H1 (cell line): ENCODE measurements around the gene LKAAEAR1. TPM values are rescaled to one million over a fixed set of nuclear protein-coding genes. Genes with fewer than 3 reads are reported as not detected.

Source experiments
- CTCF ChIA-PET: fragments of 300-600 bp; sonication (Branson Sonifier 250); formaldehyde crosslinking; loops from one replicate; lab custom pipeline; 2021; ENCODE audit not compliant: partially characterized antibody; lab: Charles Lee
- POLR2A ChIA-PET: fragments of 300-600 bp; sonication (Branson Sonifier 250); formaldehyde crosslinking; loops from one replicate; lab custom pipeline; 2021; ENCODE audit warnings: inconsistent platforms; ENCODE audit not compliant: partially characterized antibody; lab: Charles Lee
- DNase-seq, 2 experiments: peaks; one replicate each; pipeline versions ENCODE4 v3.0.0 to v3.0.0-alpha.2; 2010 to 2022; ENCODE audit warnings: low spot score in 2 of 2, low read depth in 1 of 2, mixed read lengths in 1 of 2
- FAIRE-seq: peaks from 2 replicates; lab custom pipeline; 2011; peaks lifted over from hg19 to GRCh38; lab: Jason Lieb, UNC
- H2AFZ ChIP-seq: 2 replicates; pipeline ENCODE4 v1.8.1; 2012; ENCODE audit warnings: low read length, inconsistent platforms
- H2AK5ac ChIP-seq: 2 replicates; pipeline ENCODE4 v1.6.1; 2013; ENCODE audit warnings: low read depth, low read length
- H2BK120ac ChIP-seq: replicated peaks from 2 replicates; pipeline ENCODE3; 2013; ENCODE audit warnings: low read depth, low read length, inconsistent platforms
- H2BK12ac ChIP-seq: 2 replicates; pipeline ENCODE4 v1.6.1; 2013; ENCODE audit warnings: low read depth, low read length
- H2BK15ac ChIP-seq: 2 replicates; pipeline ENCODE4 v1.6.1; 2013; ENCODE audit warnings: low read length
- H2BK20ac ChIP-seq: 2 replicates; pipeline ENCODE4 v1.6.1; 2013; ENCODE audit warnings: low read length
- H2BK5ac ChIP-seq: 2 replicates; pipeline ENCODE4 v1.6.1; 2013; ENCODE audit warnings: low read depth, low read length
- H3K14ac ChIP-seq: 2 replicates; pipeline ENCODE4 v1.6.1; 2013; ENCODE audit warnings: inconsistent platforms; ENCODE audit not compliant: insufficient read length
- H3K18ac ChIP-seq: 2 replicates; pipeline ENCODE4 v1.6.1; 2013; ENCODE audit warnings: low read length; ENCODE audit errors: extremely low read depth
- H3K23ac ChIP-seq: 2 replicates; pipeline ENCODE4 v1.6.1; 2013; ENCODE audit warnings: inconsistent platforms; ENCODE audit not compliant: insufficient read length
- H3K23me2 ChIP-seq: 2 replicates; pipeline ENCODE4 v1.6.1; 2013; ENCODE audit warnings: low read depth, low read length
- H3K27ac ChIP-seq: 2 replicates; pipeline ENCODE4 v1.6.1; 2011; ENCODE audit warnings: low read depth, low read length, inconsistent platforms
- H3K27me3 ChIP-seq, 4 experiments: replicated peaks in 1 of 4; 1 replicate in 1 of 4; 2 replicates in 3 of 4; pipeline versions ENCODE4 v1.6.1 to v1.8.1; 2011 to 2013; ENCODE audit warnings: low read length in 3 of 4, mild to moderate bottlenecking in 3 of 4, inconsistent platforms in 2 of 4, mixed read lengths in 2 of 4, moderate library complexity in 1 of 4; ENCODE audit not compliant: control insufficient read depth in 3 of 4, insufficient read depth in 3 of 4; ENCODE audit errors: extremely low read depth in 1 of 4
- H3K36me3 ChIP-seq, 4 experiments: 2 replicates each; pipeline versions ENCODE4 v1.6.1 to v1.8.1; 2011 to 2013; ENCODE audit warnings: mild to moderate bottlenecking in 4 of 4, low read length in 3 of 4, moderate library complexity in 2 of 4, control low read depth in 1 of 4, inconsistent platforms in 1 of 4; ENCODE audit not compliant: insufficient read depth in 4 of 4, control insufficient read depth in 2 of 4
- H3K4ac ChIP-seq: replicated peaks from 2 replicates; pipeline ENCODE3; 2013; ENCODE audit warnings: low read length, low read depth, mixed read lengths, inconsistent platforms; ENCODE audit not compliant: insufficient read length
- H3K4me1 ChIP-seq, 4 experiments: replicated peaks in 1 of 4; 1 replicate in 1 of 4; 2 replicates in 3 of 4; pipeline versions ENCODE4 v1.6.1 to v1.8.1; 2011 to 2013; ENCODE audit warnings: low read length in 3 of 4, inconsistent platforms in 2 of 4, mixed read lengths in 1 of 4; ENCODE audit not compliant: insufficient read depth in 4 of 4, control insufficient read depth in 3 of 4
- H3K4me2 ChIP-seq, 2 experiments: 2 replicates each; pipeline versions ENCODE4 v1.6.1 to v1.8.1; 2011 to 2013; ENCODE audit warnings: low read depth in 2 of 2, low read length in 2 of 2, control low read depth in 1 of 2, inconsistent platforms in 1 of 2, mild to moderate bottlenecking in 1 of 2; ENCODE audit not compliant: insufficient read depth in 1 of 2
- H3K4me3 ChIP-seq, 4 experiments: fragments of 200-600, 300-600 bp in 1 of 4; sonication (generic), shearing (Covaris generic), sonication (Bioruptor Twin) in 1 of 4; 2 replicates each; pipeline versions ENCODE4 v1.5.1 to v1.8.1; 2011 to 2016; ENCODE audit warnings: low read length in 4 of 4, low read depth in 3 of 4, control low read depth in 2 of 4, inconsistent platforms in 2 of 4, mild to moderate bottlenecking in 2 of 4, mixed read lengths in 1 of 4, moderate library complexity in 1 of 4; ENCODE audit not compliant: insufficient read depth in 2 of 4; ENCODE audit errors: extremely low read depth in 1 of 4
- H3K56ac ChIP-seq: replicated peaks from 2 replicates; pipeline ENCODE3; 2013; ENCODE audit warnings: low read depth, mild to moderate bottlenecking, mixed read lengths, low read length, inconsistent platforms; ENCODE audit not compliant: insufficient read length
- H3K79me1 ChIP-seq: 2 replicates; pipeline ENCODE4 v1.6.1; 2013; ENCODE audit warnings: low read depth, low read length, control low read depth
- H3K79me2 ChIP-seq, 2 experiments: 2 replicates each; pipeline versions ENCODE4 v1.6.1 to v1.8.1; 2012 to 2013; ENCODE audit warnings: low read length in 2 of 2, mild to moderate bottlenecking in 2 of 2, inconsistent platforms in 1 of 2; ENCODE audit not compliant: insufficient read depth in 2 of 2, control insufficient read depth in 1 of 2
- H3K9ac ChIP-seq, 4 experiments: replicated peaks in 1 of 4; 1 replicate in 1 of 4; 2 replicates in 3 of 4; pipeline versions ENCODE4 v1.6.1 to v1.8.1; 2011 to 2013; ENCODE audit warnings: low read depth in 3 of 4, low read length in 3 of 4, control low read depth in 2 of 4, mild to moderate bottlenecking in 2 of 4, moderate library complexity in 2 of 4, inconsistent platforms in 1 of 4; ENCODE audit errors: extremely low read depth in 1 of 4
- H3K9me3 ChIP-seq, 2 experiments: 2 replicates each; pipeline versions ENCODE4 v1.6.1 to v1.8.1; 2012 to 2013; ENCODE audit warnings: mild to moderate bottlenecking in 2 of 2, moderate library complexity in 2 of 2, control low read depth in 1 of 2, inconsistent platforms in 1 of 2, low read depth in 1 of 2, low read length in 1 of 2, mixed read lengths in 1 of 2; ENCODE audit not compliant: insufficient read depth in 2 of 2
- H4K20me1 ChIP-seq, 2 experiments: replicated peaks in 1 of 2; 2 replicates each; pipeline versions ENCODE3 to v1.8.1; 2011 to 2013; ENCODE audit warnings: inconsistent platforms in 2 of 2, low read length in 2 of 2, mild to moderate bottlenecking in 1 of 2; ENCODE audit not compliant: insufficient read depth in 2 of 2, control insufficient read depth in 1 of 2
- H4K5ac ChIP-seq: 2 replicates; pipeline ENCODE4 v1.6.1; 2013; ENCODE audit warnings: low read length, low read depth, mixed read lengths, inconsistent platforms; ENCODE audit not compliant: insufficient read length
- H4K8ac ChIP-seq: 2 replicates; pipeline ENCODE4 v1.8.0; 2013; ENCODE audit warnings: mild to moderate bottlenecking, moderate library complexity, low read length, inconsistent platforms; ENCODE audit not compliant: insufficient read depth; ENCODE audit errors: extremely low read depth
- H4K91ac ChIP-seq: replicated peaks from 2 replicates; pipeline ENCODE3; 2013; ENCODE audit warnings: low read length, mixed read lengths, inconsistent platforms; ENCODE audit not compliant: insufficient read length
- EZH2 ChIP-seq: fragments of 200-600 bp; sonication (generic); IDR thresholded peaks from 2 replicates; pipeline ENCODE4 v1.7.1; 2012; ENCODE audit warnings: low read depth, mild to moderate bottlenecking, moderate library complexity, low read length, inconsistent platforms; ENCODE audit not compliant: severe bottlenecking
- NRF1 ChIP-seq: IDR thresholded peaks from 2 replicates; pipeline ENCODE4 v1.6.1; 2011; ENCODE audit warnings: mild to moderate bottlenecking, low read depth, low read length, improper control_type of control experiment
- RFX5 ChIP-seq: IDR thresholded peaks from 2 replicates; pipeline ENCODE4 v1.6.1; 2011; ENCODE audit warnings: low read depth, low read length, improper control_type of control experiment, borderline replicate concordance
- SUZ12 ChIP-seq: fragments of 200-600 bp; sonication (generic); IDR thresholded peaks from 2 replicates; pipeline ENCODE4 v1.6.1; 2012; ENCODE audit warnings: mild to moderate bottlenecking, inconsistent platforms, low read length, moderate library complexity, mixed read lengths
- WGBS, 2 experiments: shearing (Covaris generic) in 1 of 2; methylation state at CpG; one replicate each; pipeline versions ENCODE4 v1.1.6 to v1.1.7; 2013 to 2015; ENCODE audit warnings: low lambda C conversion rate in 2 of 2, mixed read lengths in 2 of 2, inconsistent platforms in 1 of 2, low coverage in 1 of 2, missing lambda C conversion rate in 1 of 2; ENCODE audit not compliant: insufficient replicate concordance in 2 of 2, insufficient coverage in 1 of 2, insufficient read length in 1 of 2; ENCODE audit errors: extremely low coverage in 1 of 2, missing lambda C conversion rate in 1 of 2; 5-methylcytosine and 5-hydroxymethylcytosine counted together
- polyA plus RNA-seq, 7 experiments: library from polyadenylated mRNA; depleted of rRNA in 3 of 7; stranded (reverse) in 5 of 7; unstranded in 2 of 7; fragments of >200 nt in 5 of 7; fragments of 200-250 nt in 2 of 7; gene quantifications; 1 replicate in 5 of 7; 2 replicates in 1 of 7; 4 replicates in 1 of 7; pipeline versions ENCODE4 v1.2.1 to v1.2.3, GENCODE V29; 2011 to 2013; ENCODE audit warnings: missing spikeins in 2 of 7, mixed read lengths in 2 of 7
- total RNA-seq: library from RNA; stranded (reverse); fragmentation: NEBNext Ultra II Directional; extraction: Animal tissue kit (Norgen Biotek cat#: 25700); gene quantifications from 2 replicates; pipeline ENCODE4 v1.2.1, GENCODE V29; 2021

The LKAAEAR1 gene
- total and polyA plus RNA-seq, 2 of the 8 experiments (the other 6 are each of a cell fraction or from before 2014, with no cell fraction given): 0.41 to 0.53 TPM

DNA sequence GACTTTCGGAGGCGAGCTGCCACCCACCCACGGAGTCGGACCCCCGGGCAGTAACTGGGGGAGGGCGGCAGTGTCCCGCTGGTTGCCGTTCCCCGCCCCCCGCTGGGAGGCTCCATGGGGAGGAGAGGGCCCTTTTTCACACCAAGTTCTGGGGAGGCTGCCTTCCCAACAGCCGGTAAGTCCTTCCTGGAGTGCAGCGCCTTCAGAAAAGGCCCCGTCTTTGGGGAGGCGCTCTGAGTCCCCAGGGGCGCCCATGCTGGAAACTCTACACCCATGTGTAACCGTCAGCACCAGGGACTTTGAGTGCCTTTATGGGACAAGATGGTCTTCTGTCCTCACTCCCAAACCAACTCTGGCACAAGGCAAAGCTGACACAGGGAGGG lies 34.3 kb downstream of the LKAAEAR1 start:
- Histone ChIP-seq H3K4me1 (peaks cover 0 to 35% (median 13%) of the 10 kb centered on the region in 4 experiments; a peak in 6 of 7 replicates), H3K79me1 (no peaks in the 10 kb centered on the region), H4K5ac (no peak overlapping the region), H2AFZ (no peak overlapping the region), H3K9me3 (no peaks in the 10 kb centered on the region), H3K14ac (no peak overlapping the region), H2BK120ac (no peak overlapping the region), H2BK5ac (no peak overlapping the region), H2BK15ac (no peak overlapping the region), H2BK12ac (no peak overlapping the region), H3K23ac (no peak overlapping the region), H3K27ac (no peak overlapping the region), H3K79me2 (no peaks in the 10 kb centered on the region), H3K56ac (no peak overlapping the region), H3K4ac (no peak overlapping the region), H3K27me3 (peaks cover 44 to 68% (median 60%) of the 10 kb centered on the region in 4 experiments), H3K36me3 (peaks cover 0 to 10% (median 0%) of the 10 kb centered on the region in 4 experiments; a peak in 1 of 8 replicates), H4K8ac (no peak overlapping the region; the same call in 1 of the 2 replicates), H4K20me1 (no peaks in the 10 kb centered on the region), H3K4me2 (peak overlapping the region; percentile 17 to 53; a peak in 3 of 4 replicates), H2AK5ac (0 out of 2 replicates have a peak overlapping the region, but pooled peaks have one; percentile 39), H3K4me3 (peak overlapping the region in 1 of 4 experiments; percentile 38; a peak in 1 of 8 replicates), H4K91ac (no peak overlapping the region), H3K23me2 (peaks cover 4% of the 10 kb centered on the region; the same call in 1 of the 2 replicates), H3K18ac (no peak overlapping the region; the same call in 1 of the 2 replicates), H3K9ac (no peak overlapping the region), H2BK20ac (no peak overlapping the region)
- DNase-seq (no peak), FAIRE-seq (no peak)
- POLR2A ChIA-PET: interaction anchor here (0.6 to 2.0 kb wide), 4 partner anchors 10 to 206 kb away, joined by 3 to 9 read pairs (median 3); partner anchors contain the start of gene PCMTD2
- WGBS, 2 experiments: 46% methylated on average over 16 of the region's 16 CpGs; no CpG with 5 or more reads in 1 of the 2 experiments
- CTCF ChIA-PET: interaction anchor here (0.6 to 15.0 kb wide), 5 partner anchors 9 to 1650 kb away, joined by 3 to 139 read pairs (median 25); partner anchors contain the start of genes LKAAEAR1, OPRL1 and RGS19
- peak; percentile 64 for TF ChIP-seq SUZ12
- peak; percentile 47 for TF ChIP-seq EZH2
- TF ChIP-seq NRF1: no peak
- no peak for TF ChIP-seq RFX5
